Stimulated activated CD8-positive, alpha-beta memory T cell treated with anti-CD3 and anti-CD28 coated beads, Interleukin-12 subunit alpha, Interleukin-12 subunit beta, amount 100 ng/mL, for 24 hours (primary cell): ENCODE data around the gene MYRF.

Source experiments
- DNase-seq: peaks from one replicate; pipeline ENCODE4 v3.0.0-alpha.2; 2020; ENCODE audit errors: extremely low read depth

The MYRF gene

GRCh38 chr11:61776561-61777075 lies 24.2 kb downstream of the MYRF start:
- DNase-seq, result peak; percentile 23

DNA sequence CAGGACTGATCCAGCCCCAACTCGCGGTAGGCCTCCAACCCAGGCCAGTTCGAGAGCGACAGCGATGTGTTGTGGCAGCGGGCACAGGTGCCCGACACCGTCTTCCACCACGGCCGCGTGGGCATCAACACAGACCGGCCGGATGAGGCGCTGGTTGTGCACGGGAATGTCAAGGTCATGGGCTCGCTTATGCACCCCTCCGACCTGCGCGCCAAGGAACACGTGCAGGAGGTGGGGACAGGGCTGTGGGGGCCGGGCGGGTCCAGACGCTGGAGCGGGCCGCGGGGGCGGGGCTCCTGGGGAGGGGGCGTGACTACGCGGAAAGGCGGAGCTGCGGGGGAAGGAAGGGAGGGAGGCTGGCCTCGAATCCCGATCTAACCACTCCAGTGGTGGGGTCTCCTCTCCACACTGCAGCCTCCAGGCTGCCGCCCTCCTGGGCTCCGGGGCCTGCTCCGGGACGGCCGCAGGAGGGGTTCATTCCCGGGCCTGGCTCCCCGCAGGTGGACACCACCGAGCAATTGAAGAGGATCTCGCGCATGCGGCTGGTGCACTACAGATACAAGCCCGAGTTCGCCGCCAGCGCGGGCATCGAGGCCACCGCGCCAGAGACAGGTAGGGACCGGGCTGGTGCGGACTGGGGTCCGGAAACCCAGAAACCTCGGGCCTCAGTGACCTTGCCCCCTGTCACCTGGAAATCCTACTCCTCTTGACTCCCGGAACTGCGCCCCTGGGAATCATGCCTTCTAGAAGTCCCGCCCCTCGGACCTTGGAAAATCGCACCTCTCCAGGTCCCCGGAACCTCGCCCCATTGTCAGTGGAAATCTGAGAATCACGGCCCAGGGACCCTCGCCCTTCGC lies 25.0 kb downstream of the MYRF start:
- no peak for DNase-seq

GRCh38 chr11:61778357-61778886 lies 26.0 kb downstream of the MYRF start:
- no peak for DNase-seq

DNA sequence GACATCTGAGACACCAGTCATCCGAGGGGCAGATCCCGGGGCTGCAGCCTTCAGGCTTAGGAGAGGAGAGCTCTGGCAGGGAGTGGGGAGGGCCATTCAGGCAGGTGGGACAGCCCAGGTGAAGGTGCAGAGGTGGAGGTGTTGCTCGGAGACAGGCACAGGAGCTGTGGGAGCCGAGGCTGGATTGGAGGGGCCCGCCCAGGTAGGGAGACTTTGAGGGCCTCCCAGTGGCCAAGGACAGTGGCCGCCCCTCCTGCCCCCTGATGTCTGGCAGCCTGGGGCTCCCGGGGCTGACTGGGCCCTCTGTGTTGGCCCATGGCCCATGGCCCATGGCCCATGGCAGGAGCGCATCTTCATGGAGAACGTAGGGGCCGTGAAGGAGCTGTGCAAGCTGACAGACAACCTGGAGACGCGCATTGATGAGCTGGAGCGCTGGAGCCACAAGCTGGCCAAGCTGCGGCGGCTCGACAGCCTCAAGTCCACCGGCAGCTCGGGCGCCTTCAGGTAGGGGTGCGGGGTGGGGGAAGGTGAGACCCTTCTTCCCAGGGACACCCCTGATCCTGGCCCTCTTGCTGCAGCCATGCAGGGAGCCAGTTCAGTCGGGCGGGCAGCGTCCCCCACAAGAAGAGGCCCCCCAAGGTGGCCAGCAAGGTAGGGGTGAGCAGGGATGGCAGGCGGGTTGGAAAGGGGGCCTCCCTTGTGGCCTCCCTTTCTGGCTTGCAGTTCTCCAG lies 26.6 kb downstream of the MYRF start:
- DNase-seq, result no peak

GRCh38 chr11:61779666-61780525 lies 27.5 kb downstream of the MYRF start:
- DNase-seq, result no peak

GRCh38 chr11:61780581-61781162 lies 28.2 kb downstream of the MYRF start:
- no peak for DNase-seq

GRCh38 chr11:61781585-61781984 lies 29.1 kb downstream of the MYRF start:
- no peak for DNase-seq

DNA sequence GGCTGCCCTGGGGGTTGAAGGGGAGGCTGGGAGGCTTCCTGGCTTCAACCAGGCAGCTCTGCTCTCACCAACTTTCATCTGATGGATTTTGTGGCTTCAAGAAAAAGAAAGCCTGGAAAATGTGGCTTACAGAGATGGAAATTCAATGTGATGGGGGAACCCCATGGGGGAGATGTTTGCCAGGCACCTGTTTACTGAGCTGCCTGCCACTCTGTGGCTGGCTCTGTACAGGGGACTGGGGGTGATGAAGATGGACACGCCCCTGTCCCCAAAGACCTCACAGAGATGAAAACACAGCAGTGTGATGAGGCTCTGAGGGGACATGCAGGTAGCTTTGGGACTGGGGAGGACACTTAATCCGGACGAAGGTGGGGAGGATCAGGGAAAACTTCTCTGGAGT lies 29.9 kb downstream of the MYRF start:
- no peak for DNase-seq

GRCh38 chr11:61782841-61783240 lies 30.4 kb downstream of the MYRF start:
- DNase-seq, result no peak

DNA sequence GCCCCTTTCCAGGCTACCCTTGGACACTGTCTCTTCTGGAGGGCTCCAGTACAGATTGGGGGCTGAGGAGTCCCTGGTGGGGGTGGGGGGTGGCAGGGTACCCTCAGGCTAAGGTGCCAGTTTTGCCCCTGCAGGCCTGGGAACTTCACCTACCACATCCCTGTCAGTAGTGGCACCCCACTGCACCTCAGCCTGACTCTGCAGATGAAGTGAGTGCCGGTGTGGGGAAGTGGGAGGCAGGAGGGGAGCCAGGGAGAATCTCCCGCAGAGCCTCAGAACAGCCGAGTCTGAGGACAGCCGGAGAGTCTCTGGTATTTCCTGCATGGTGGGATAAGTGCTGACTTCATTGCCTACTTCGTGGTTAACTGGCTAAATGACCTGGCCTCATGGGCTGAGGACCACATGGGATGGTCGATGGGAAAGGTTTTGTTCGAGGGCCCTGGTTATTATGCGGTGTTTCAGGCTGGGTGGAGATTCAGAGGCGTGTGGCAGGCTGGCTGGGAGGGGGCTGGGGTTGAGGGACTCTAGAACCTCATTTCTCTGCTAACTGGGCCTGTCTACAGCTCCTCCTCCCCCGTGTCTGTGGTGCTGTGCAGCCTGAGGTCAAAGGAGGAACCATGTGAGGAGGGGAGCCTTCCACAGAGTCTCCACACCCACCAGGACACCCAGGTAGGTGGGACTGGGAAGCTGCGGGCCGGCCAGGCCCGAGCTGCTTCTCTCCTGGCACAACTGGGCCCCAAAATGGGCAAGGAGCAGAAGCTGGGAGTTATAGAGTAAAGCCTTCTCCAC lies 31.5 kb downstream of the MYRF start:
- DNase-seq, result no peak

- DNase-seq, result no peak
Observed at GRCh38 chr11:61784506-61784805, 32.0 kb downstream of the MYRF start.

GRCh38 chr11:61785837-61786402 lies 33.5 kb downstream of the MYRF start:
- DNase-seq, result no peak

DNA sequence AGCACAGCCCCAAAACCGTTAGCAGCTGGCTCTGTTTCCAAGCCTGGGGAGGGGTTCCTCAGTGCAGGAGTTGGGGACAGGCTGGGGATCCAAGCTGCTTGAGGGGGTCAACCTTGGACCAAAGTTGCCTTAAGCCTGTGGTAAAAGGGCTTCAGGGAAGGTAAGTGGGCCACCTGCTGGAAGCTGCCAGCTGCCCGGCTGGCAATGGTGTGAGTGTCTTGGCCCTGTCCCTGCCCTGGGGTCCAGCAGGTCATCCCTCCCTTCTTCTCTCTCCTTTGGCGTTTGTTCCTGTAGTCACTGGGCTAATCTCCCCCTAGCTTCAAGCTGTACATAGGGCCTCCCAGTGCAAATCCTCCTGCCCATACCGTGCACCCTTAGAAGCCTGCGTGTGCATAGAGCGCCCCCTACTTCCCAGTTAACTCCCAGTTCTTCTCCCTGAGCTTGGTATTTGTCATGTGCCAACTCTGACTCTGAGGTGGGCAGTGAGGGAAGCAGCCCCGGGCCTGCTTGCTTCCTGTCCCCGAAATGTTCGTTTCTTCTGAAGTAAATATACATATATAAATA lies 35.6 kb downstream of the MYRF start:
- no peak for DNase-seq

DNA sequence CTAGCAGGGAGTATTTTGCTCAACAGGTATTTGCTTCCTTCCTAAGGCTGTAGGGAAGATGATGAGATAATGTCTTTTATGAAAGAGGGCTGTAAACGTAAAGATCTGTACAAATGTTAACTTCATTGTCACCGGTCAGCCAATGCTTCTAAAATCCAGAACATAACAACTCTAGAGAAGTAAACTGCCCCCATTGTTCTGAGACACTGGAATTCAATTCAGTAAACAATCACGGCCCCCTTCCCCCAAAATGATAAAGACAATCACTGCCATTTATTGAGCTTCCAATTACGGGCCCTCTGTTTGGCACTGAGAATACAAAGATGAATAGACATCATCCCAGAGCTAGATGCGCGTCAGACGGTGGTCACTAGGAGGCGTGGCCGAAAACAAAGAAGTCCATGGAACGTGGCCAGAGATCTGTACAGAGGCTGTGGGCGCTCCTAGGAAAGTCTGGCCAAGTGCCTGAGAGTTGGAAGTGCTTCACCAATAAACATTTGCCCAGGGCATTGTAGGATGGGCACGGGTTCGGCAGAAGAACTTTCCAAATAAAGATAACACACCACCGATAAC lies 39.4 kb downstream of the MYRF start:
- DNase-seq, result no peak

GRCh38 chr11:61792310-61793082 lies 40.1 kb downstream of the MYRF start, which contains the start of the genes FEN1 and TMEM258:
TSS of gene FEN1 (plus strand) at chr11:61792911. CDS start at chr11:61795362, 2,451 bp downstream.
TSS of gene TMEM258 (minus strand) at chr11:61792599. CDS start at chr11:61792558, 41 bp downstream.
- peak; percentile 78 for DNase-seq

GRCh38 chr11:61793083-61793828 lies 40.8 kb downstream of the MYRF start:
- no peak for DNase-seq

- no peak for DNase-seq
Observed at GRCh38 chr11:61793829-61794204, 41.4 kb downstream of the MYRF start.

DNA sequence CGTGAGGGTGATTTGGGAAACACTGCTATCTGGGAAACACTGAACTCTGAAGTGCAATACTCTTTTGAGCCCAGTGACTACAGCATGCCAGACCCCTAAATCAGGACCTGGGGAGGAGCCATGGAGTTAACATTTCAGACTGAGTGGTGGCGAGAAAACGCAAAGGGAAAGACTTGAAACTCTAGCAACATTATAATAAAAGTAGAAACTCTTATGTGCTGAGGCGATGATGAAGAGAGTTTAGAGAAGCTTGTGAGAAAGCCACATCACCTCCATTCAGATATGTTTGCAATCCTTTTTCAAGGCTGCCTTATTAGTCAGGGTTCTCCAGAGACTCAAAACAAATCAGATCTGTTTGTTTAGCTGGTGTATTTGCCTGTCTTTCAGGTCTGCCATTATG lies 42.1 kb downstream of the MYRF start:
- DNase-seq, result no peak
